H1 (cell line): ENCODE data around the gene COL4A3. TPM values are rescaled to one million over a fixed set of nuclear protein-coding genes. Genes with fewer than 3 reads are reported as not detected.

ENCODE experiments used
- CHD2 ChIP-seq: IDR thresholded peaks from 2 replicates; pipeline ENCODE4 v1.6.1; 2012; ENCODE audit warnings: low read length, improper control_type of control experiment
- GTF2F1 ChIP-seq: IDR thresholded peaks from 2 replicates; pipeline ENCODE4 v1.6.1; 2012; ENCODE audit warnings: low read depth, low read length, improper control_type of control experiment, borderline replicate concordance
- NRF1 ChIP-seq: IDR thresholded peaks from 2 replicates; pipeline ENCODE4 v1.6.1; 2011; ENCODE audit warnings: mild to moderate bottlenecking, low read depth, low read length, improper control_type of control experiment
- POLR2A ChIP-seq, 2 experiments: IDR thresholded peaks; 1 replicate in 1 of 2; 2 replicates in 1 of 2; pipeline ENCODE4 v1.6.1; 2011; ENCODE audit warnings: low read depth in 2 of 2, low read length in 2 of 2, mild to moderate bottlenecking in 2 of 2; ENCODE audit errors: control extremely low read depth in 1 of 2
- RBBP5 ChIP-seq: IDR thresholded peaks from 2 replicates; pipeline ENCODE4 v1.7.1; 2012; ENCODE audit warnings: low read depth, mild to moderate bottlenecking, inconsistent platforms, low read length, moderate library complexity, borderline replicate concordance
- SAP30 ChIP-seq: fragments of 300-600 bp; sonication (generic); IDR thresholded peaks from 2 replicates; pipeline ENCODE4 v1.7.1; 2012; ENCODE audit warnings: low read length, moderate library complexity, mild to moderate bottlenecking, inconsistent platforms; ENCODE audit not compliant: insufficient read depth, insufficient replicate concordance
- SUZ12 ChIP-seq: fragments of 200-600 bp; sonication (generic); IDR thresholded peaks from 2 replicates; pipeline ENCODE4 v1.6.1; 2012; ENCODE audit warnings: mild to moderate bottlenecking, inconsistent platforms, low read length, moderate library complexity, mixed read lengths
- TAF1 ChIP-seq: IDR thresholded peaks from 2 replicates; pipeline ENCODE4 v1.6.1; 2011; ENCODE audit warnings: mild to moderate bottlenecking, low read depth, low read length
- TAF7 ChIP-seq: optimal IDR thresholded peaks from 2 replicates; pipeline ENCODE3; 2011; ENCODE audit warnings: low read depth, mild to moderate bottlenecking, inconsistent platforms, low read length, moderate library complexity, borderline replicate concordance
- polyA plus RNA-seq, 7 experiments: library from polyadenylated mRNA; depleted of rRNA in 3 of 7; stranded (reverse) in 5 of 7; unstranded in 2 of 7; fragments of >200 nt in 5 of 7; fragments of 200-250 nt in 2 of 7; gene quantifications; 1 replicate in 5 of 7; 2 replicates in 1 of 7; 4 replicates in 1 of 7; pipeline versions ENCODE4 v1.2.1 to v1.2.3, GENCODE V29; 2011 to 2013; ENCODE audit warnings: missing spikeins in 2 of 7, mixed read lengths in 2 of 7
- total RNA-seq: library from RNA; stranded (reverse); fragmentation: NEBNext Ultra II Directional; extraction: Animal tissue kit (Norgen Biotek cat#: 25700); gene quantifications from 2 replicates; pipeline ENCODE4 v1.2.1, GENCODE V29; 2021
- TF ChIP-seq, protein P1 (sequence below): fragments of 300-600 bp; sonication (generic); IDR thresholded peaks from 2 replicates; pipeline ENCODE4 v1.7.1; 2012; ENCODE audit warnings: low read length, moderate library complexity, mild to moderate bottlenecking, inconsistent platforms; ENCODE audit not compliant: insufficient replicate concordance

The COL4A3 gene
- total and polyA plus RNA-seq, 2 of the 8 experiments (the other 6 are each of a cell fraction or from before 2014, with no cell fraction given) = 0.12 to 0.17 TPM

- TF ChIP-seq TAF7 (peak; percentile 69), RBBP5 (0 out of 2 replicates have a peak, but pooled peaks have one; percentile 64), GTF2F1 (no peak), POLR2A (IDR thresholded peaks at IDR 0.05; ENCODE audit: control extremely low read depth in 1 of 2, low read depth in 2 of 2, low read length in 2 of 2) (peak; percentile 43 to 84), TAF1 (peak; percentile 79), CHD2 (no peak), NRF1 (no peak), SAP30 (no peak), SUZ12 (no peak)
- TF ChIP-seq, protein P1, sequence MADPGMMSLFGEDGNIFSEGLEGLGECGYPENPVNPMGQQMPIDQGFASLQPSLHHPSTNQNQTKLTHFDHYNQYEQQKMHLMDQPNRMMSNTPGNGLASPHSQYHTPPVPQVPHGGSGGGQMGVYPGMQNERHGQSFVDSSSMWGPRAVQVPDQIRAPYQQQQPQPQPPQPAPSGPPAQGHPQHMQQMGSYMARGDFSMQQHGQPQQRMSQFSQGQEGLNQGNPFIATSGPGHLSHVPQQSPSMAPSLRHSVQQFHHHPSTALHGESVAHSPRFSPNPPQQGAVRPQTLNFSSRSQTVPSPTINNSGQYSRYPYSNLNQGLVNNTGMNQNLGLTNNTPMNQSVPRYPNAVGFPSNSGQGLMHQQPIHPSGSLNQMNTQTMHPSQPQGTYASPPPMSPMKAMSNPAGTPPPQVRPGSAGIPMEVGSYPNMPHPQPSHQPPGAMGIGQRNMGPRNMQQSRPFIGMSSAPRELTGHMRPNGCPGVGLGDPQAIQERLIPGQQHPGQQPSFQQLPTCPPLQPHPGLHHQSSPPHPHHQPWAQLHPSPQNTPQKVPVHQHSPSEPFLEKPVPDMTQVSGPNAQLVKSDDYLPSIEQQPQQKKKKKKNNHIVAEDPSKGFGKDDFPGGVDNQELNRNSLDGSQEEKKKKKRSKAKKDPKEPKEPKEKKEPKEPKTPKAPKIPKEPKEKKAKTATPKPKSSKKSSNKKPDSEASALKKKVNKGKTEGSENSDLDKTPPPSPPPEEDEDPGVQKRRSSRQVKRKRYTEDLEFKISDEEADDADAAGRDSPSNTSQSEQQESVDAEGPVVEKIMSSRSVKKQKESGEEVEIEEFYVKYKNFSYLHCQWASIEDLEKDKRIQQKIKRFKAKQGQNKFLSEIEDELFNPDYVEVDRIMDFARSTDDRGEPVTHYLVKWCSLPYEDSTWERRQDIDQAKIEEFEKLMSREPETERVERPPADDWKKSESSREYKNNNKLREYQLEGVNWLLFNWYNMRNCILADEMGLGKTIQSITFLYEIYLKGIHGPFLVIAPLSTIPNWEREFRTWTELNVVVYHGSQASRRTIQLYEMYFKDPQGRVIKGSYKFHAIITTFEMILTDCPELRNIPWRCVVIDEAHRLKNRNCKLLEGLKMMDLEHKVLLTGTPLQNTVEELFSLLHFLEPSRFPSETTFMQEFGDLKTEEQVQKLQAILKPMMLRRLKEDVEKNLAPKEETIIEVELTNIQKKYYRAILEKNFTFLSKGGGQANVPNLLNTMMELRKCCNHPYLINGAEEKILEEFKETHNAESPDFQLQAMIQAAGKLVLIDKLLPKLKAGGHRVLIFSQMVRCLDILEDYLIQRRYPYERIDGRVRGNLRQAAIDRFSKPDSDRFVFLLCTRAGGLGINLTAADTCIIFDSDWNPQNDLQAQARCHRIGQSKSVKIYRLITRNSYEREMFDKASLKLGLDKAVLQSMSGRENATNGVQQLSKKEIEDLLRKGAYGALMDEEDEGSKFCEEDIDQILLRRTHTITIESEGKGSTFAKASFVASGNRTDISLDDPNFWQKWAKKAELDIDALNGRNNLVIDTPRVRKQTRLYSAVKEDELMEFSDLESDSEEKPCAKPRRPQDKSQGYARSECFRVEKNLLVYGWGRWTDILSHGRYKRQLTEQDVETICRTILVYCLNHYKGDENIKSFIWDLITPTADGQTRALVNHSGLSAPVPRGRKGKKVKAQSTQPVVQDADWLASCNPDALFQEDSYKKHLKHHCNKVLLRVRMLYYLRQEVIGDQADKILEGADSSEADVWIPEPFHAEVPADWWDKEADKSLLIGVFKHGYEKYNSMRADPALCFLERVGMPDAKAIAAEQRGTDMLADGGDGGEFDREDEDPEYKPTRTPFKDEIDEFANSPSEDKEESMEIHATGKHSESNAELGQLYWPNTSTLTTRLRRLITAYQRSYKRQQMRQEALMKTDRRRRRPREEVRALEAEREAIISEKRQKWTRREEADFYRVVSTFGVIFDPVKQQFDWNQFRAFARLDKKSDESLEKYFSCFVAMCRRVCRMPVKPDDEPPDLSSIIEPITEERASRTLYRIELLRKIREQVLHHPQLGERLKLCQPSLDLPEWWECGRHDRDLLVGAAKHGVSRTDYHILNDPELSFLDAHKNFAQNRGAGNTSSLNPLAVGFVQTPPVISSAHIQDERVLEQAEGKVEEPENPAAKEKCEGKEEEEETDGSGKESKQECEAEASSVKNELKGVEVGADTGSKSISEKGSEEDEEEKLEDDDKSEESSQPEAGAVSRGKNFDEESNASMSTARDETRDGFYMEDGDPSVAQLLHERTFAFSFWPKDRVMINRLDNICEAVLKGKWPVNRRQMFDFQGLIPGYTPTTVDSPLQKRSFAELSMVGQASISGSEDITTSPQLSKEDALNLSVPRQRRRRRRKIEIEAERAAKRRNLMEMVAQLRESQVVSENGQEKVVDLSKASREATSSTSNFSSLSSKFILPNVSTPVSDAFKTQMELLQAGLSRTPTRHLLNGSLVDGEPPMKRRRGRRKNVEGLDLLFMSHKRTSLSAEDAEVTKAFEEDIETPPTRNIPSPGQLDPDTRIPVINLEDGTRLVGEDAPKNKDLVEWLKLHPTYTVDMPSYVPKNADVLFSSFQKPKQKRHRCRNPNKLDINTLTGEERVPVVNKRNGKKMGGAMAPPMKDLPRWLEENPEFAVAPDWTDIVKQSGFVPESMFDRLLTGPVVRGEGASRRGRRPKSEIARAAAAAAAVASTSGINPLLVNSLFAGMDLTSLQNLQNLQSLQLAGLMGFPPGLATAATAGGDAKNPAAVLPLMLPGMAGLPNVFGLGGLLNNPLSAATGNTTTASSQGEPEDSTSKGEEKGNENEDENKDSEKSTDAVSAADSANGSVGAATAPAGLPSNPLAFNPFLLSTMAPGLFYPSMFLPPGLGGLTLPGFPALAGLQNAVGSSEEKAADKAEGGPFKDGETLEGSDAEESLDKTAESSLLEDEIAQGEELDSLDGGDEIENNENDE = no peak
Measured at GRCh38 chr2:227324995-227325838, 160.8 kb downstream of the COL4A3 start, which contains the start of gene MFF (continued).
